DMS153 treated with DMSO at 0.1 percent for 48 hours (cell line): Measurements from ENCODE around the gene ALG14.
"Not testable (repeated sequence)": the region's sequence is repeated elsewhere in the genome, so short reads cannot be mapped to it uniquely, and the experiment has no call there.

Experiments
- DNase-seq: peaks from one replicate; lab custom pipeline; 2025; ENCODE audit not compliant: unreplicated experiment; lab: John Stamatoyannopoulos, UW

ALG14 gene

GRCh38 chr1:94958081-94958480 is 114.7 kb downstream of the ALG14 start:
- no peak for DNase-seq

DNA sequence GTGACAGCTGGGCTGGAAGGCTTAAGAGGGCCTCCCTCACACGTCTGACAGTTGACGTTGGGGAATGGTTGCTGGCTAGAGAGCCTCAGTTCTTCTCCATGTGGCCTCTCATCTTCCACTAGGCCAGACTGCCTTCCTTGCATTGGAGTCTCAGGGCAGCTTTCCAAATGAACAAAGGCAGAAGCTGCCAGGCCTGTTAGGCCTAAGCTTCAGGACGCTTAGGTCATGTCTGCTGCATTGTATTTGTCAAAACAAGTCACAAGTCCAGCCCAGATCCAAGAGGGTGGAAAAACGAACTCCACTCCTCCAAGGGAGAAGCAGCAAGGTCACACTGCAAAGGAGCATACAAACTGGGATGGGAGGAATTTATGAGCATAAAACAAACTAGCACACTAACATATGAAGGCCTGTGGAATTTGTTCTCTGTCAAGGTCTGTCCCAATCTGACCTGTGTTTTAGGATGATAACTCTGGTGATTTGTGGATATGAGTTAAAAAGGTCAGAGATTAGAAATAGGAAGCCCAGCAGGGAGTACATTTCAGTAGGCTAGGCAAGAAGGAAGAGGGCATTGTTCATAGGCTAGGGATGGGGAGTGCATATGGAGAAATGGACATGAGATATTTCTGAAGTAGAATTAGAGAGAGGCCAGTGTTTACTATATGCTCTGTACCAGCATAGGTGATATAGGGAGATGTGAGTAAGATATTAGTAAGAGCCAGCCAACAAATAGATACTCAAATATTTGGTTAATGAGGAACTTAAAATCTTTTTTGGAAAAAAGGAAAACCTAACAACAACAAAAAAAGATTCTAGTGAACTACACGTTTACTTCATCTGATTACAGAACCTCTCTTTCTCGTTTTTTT is 116.8 kb downstream of the ALG14 start:
- no peak for DNase-seq

GRCh38 chr1:94954263-94955220 is 118.2 kb downstream of the ALG14 start:
- DNase-seq: no peak

DNA sequence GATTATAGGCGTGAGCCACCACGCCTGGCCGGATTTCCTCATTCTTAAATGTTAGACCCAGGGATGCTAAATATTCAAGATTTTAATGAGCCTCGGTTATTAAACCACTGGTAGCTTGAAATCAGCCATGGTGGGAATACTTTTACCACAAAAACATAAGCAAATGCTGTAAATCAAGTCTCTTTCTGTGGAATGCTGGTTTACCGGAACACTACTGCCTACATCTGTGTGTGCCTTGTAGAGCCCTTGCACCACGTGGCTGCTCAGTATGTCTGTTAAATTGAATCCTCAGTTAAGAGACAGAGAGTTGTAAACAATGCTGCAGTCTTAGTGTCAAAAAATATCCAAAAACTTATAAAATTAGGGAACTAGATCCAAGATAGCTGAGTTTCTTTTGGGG is 119.0 kb downstream of the ALG14 start:
- no peak for DNase-seq

- DNase-seq: no peak
Observed at GRCh38 chr1:94953107-94953506, 119.6 kb downstream of the ALG14 start.

GRCh38 chr1:94952539-94952938 is 120.2 kb downstream of the ALG14 start:
- DNase-seq: no peak

DNA sequence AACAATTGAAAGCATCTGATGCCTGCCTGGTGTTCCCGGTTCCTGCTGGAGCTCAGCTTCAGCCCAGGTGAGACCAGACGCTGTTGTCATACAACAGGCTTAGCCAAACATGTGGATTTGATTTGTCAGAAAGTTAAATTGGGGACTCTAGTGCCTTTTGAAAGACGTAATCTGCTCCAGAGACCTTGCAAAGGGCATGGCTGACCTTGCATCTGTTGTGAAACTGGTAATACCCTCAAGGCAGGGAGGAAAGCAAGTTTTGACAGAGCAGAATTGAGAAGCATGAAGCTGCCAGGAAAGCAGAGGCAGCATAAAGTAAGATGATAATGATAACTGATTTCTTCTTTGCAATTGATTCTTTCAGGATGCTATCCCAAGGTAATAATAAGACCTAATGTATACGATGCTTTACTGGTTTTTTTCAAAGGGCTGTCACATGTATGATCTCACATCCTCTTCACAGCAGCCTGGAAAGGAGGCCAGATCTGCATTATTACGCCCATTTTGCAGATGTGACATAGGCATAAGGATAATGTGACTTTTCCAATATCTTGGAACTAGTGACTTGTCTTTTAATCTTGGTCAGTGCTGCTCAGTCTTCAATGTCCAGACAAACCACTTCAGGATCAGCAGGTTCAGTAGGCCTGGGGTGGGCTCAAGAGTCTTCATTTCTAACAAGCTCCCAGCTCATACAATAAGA is 121.1 kb downstream of the ALG14 start:
- DNase-seq: no peak

- no peak for DNase-seq
Observed at GRCh38 chr1:94951046-94951445, 121.7 kb downstream of the ALG14 start.

GRCh38 chr1:94949681-94950661 is 122.8 kb downstream of the ALG14 start:
- peak; percentile 92 for DNase-seq

- DNase-seq: no peak
Observed at GRCh38 chr1:94947437-94947836, 125.3 kb downstream of the ALG14 start.

- DNase-seq: no peak
Observed at GRCh38 chr1:94946886-94947285, 125.9 kb downstream of the ALG14 start.

DNA sequence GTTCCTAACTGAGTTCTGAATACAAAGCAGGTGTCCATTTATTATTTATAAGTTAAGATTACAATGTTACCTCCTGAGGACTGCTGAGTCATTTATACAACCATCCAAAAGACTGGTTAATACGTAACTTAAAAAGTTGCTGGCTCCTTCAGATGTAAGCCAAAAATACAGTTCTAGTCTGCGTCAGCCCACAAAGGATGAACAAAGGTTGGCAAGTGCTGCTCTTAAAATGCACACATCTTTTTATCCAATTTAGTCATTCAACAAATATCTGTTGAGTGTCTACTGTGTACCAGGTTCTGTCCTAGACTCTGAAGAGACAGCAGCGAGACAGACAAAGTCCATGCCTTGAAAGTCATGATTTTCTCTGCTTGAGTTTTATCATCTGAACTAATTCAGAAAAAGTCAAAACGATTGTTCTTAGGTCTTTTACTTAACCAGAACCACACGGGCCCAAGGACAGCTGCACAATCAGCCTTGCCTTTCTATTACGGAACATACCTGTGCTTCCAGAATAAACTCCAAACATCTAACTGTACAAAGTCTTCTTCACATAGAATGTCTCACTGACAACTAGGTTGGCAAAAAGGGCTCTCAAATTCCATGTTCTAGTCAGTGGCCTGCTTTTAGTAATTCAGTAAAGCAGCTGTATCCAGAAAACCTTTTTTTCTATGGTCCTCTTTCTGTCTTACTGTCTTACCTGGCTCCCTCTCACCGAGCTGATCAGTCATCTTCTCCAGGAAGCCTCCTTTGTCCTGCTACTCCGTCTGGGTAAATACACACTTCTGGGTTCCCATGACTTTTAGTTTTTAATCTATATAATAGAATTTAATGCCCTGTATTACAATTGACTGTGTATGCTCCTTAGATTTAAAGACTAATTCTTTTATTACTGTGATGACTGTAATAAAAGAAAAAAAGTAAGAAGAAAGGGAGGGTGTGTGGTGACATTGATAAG is 130.3 kb downstream of the ALG14 start:
- DNase-seq: no peak

GRCh38 chr1:94941480-94941879 is 131.3 kb downstream of the ALG14 start:
- not testable (repeated sequence) for DNase-seq

DNA sequence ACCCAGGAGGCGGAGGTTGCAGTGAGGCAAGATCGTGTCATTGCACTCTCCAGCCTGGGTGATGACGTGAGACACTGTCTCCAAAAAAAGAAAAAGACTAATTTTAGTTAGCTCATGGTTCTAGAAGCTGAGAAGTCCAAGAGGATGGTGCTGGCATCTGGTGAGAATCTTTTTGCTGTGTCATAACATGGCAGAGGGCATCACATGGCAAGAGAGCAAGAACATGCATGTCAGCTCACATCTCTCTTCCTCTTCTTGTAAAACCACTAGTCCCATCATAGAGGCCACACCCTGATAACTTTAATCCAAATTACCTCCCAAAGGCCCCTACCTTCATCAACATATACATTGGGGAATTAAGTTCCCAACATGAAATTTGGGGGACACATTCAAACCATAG is 132.0 kb downstream of the ALG14 start:
- no peak for DNase-seq

GRCh38 chr1:94937820-94938219 is 134.9 kb downstream of the ALG14 start:
- DNase-seq: no peak

GRCh38 chr1:94936861-94937620 is 135.7 kb downstream of the ALG14 start:
- no peak for DNase-seq

DNA sequence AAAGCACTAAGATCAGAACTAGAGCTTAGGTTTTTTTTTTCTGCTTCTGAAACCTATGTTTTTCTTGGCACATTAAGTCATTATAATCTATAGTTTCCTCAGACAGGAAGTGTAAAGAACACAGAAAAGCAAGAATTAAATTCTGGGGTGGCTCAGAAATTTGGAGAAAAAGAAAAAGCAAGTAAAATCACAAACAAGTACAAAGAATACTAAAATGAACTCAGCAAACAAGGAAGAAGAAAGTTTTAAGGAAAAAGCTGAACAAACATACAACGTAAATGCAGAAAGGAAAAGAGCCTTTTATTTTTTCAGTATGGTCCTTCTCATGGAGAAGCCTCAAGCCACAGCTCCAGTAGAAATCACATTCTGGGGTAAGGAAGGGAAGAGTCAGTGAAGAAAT is 137.3 kb downstream of the ALG14 start:
- DNase-seq: no peak

- no peak for DNase-seq
Observed at GRCh38 chr1:94935034-94935433, 137.7 kb downstream of the ALG14 start.
